ENCODE data around the gene CELSR1.

Gene CELSR1

DNA sequence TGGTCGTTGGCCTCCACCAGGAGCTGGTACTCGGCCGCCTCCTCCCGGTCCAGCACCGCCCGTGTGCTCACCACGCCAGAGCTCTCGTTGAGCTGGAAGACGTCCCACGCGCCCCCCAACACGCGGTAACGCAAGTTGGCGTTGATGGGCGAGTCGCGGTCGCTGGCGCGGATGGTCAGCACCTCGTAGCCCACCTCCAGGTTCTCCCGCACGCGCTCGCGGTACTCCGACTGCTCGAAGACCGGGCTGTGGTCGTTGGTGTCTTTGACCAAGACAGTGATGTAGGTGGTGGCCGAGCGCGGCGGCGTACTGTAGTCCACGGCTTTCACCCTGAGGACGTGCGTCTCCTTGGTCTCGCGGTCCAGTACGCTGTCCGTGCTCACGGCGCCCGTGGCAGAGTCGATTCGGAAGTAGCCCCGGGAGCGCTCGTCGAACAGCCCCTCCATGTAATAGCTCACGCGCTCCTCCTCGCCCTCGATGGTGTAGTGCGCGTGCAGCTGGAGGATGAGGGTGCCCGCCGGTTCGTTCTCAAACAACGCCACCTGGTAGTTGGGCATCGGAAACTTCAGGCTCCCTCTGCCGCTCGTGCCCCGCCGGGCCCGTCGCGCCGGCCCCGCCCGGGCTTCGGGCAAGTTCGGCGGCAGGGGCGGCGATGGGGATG is 1.4 kb downstream of the CELSR1 start:
- TF ChIP-seq, protein P1, sequence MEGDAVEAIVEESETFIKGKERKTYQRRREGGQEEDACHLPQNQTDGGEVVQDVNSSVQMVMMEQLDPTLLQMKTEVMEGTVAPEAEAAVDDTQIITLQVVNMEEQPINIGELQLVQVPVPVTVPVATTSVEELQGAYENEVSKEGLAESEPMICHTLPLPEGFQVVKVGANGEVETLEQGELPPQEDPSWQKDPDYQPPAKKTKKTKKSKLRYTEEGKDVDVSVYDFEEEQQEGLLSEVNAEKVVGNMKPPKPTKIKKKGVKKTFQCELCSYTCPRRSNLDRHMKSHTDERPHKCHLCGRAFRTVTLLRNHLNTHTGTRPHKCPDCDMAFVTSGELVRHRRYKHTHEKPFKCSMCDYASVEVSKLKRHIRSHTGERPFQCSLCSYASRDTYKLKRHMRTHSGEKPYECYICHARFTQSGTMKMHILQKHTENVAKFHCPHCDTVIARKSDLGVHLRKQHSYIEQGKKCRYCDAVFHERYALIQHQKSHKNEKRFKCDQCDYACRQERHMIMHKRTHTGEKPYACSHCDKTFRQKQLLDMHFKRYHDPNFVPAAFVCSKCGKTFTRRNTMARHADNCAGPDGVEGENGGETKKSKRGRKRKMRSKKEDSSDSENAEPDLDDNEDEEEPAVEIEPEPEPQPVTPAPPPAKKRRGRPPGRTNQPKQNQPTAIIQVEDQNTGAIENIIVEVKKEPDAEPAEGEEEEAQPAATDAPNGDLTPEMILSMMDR (conservative IDR thresholded peaks at IDR 0.05; ENCODE audit: low read depth, low read length) = no peak
- DNase-seq (ENCODE audit: low read depth) = no peak
- no peak overlapping the region for H3K4me3 ChIP-seq (ENCODE audit: low read depth, low read length)

GRCh38 chr22:46534901-46535630 is 2.4 kb downstream of the CELSR1 start:
- no peak for DNase-seq (ENCODE audit: low read depth)
- TF ChIP-seq, protein P1 (conservative IDR thresholded peaks at IDR 0.05; ENCODE audit: low read depth, low read length) = no peak
- H3K4me3 ChIP-seq (ENCODE audit: low read depth, low read length) = no peak overlapping the region

- H3K4me3 ChIP-seq (ENCODE audit: low read depth, low read length) = no peak overlapping the region
- TF ChIP-seq, protein P1 (conservative IDR thresholded peaks at IDR 0.05; ENCODE audit: low read depth, low read length) = no peak
- no peak for DNase-seq (ENCODE audit: low read depth)
Measured at GRCh38 chr22:46534177-46534776, 3.1 kb downstream of the CELSR1 start.

- H3K4me3 ChIP-seq (ENCODE audit: low read depth, low read length) = no peak overlapping the region
- TF ChIP-seq, protein P1 (conservative IDR thresholded peaks at IDR 0.05; ENCODE audit: low read depth, low read length) = no peak
- no peak for DNase-seq (ENCODE audit: low read depth)
Measured at GRCh38 chr22:46533070-46533833, 4.2 kb downstream of the CELSR1 start.

GRCh38 chr22:46532416-46532815 is 5.0 kb downstream of the CELSR1 start:
- TF ChIP-seq, protein P1 (conservative IDR thresholded peaks at IDR 0.05; ENCODE audit: low read depth, low read length) = no peak
- no peak overlapping the region for H3K4me3 ChIP-seq (ENCODE audit: low read depth, low read length)
- DNase-seq (ENCODE audit: low read depth) = no peak

DNA sequence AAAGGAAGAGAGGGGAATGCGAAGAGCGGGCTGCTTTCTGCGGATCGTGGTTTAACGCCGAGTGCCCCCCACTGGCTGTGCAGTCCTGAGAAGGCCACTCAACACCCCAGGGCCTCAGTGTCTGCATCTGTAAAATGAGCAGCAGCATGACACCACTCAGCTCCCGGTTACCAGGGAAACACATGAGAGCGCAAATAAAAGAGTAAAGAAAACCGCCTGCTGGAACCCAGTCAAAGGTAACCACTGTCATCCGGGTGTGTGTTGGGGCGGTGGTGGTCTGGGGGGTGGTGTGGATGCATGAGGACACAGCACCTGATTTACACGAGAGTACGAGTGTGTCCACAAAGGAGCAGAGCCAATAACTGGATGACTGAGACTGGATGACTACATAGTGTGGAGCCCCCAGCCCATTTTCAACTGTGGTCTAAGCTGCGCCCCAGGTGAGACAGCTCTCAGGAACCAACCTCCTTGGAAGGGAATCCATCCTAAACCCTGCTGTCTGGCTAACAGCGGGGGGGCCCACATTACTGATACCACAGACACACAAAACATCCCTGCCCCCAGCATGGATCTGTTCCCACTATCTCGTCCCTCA is 5.7 kb downstream of the CELSR1 start:
- DNase-seq (ENCODE audit: low read depth) = no peak
- TF ChIP-seq, protein P1 (conservative IDR thresholded peaks at IDR 0.05; ENCODE audit: low read depth, low read length) = no peak
- no peak overlapping the region for H3K4me3 ChIP-seq (ENCODE audit: low read depth, low read length)

All from choroid plexus epithelial cell (primary cell).